NB4 (cell line): ENCODE results near the gene SLIT1.

Experiments used
- DNase-seq: peaks from one replicate; pipeline ENCODE4 v3.0.0; 2010; ENCODE audit warnings: low read depth
- H3K4me3 ChIP-seq: one replicate; pipeline ENCODE4 v1.5.1; 2011; ENCODE audit warnings: mild to moderate bottlenecking, low read depth, low read length, moderate library complexity
- MYC ChIP-seq: IDR thresholded peaks from 2 replicates; pipeline ENCODE4 v1.6.1; 2011; ENCODE audit warnings: low read depth, low read length
- POLR2A ChIP-seq: IDR thresholded peaks from 2 replicates; pipeline ENCODE4 v1.6.1; 2011; ENCODE audit warnings: mild to moderate bottlenecking; ENCODE audit not compliant: insufficient read length; ENCODE audit errors: extremely low read depth
- TF ChIP-seq, protein P1 (sequence below): IDR thresholded peaks from one replicate; pipeline ENCODE4 v1.5.1; 2012; ENCODE audit warnings: low read depth, low read length
- TF ChIP-seq, protein P2 (sequence below): IDR thresholded peaks from 2 replicates; pipeline ENCODE4 v1.6.1; 2011; ENCODE audit warnings: low read depth, low read length

The SLIT1 gene

DNA sequence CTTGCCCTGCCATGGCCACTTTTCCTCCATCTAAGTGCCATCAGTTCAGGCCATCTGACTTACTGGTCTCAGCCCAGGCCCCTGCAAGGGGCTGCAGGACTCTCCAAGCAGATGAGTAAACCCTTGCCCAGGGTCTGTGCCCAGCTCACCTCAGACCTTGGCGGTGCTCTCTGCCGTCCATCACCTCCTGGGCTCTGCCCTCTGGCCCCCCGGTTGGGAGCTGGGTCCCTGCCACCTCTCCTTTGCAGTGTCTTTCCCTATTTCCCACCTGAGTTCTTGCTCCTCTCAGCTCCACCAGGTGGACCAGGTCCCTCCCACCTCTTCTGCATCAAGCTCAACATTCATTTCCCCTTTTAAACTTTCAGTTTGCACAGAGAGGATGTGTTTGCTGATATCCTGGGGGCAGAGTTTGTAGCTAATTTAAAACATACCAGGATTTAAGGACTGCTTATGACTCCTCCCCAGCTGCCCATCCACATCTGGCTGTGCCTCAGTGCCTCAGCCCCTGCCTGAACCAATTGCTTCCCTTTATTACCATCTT lies 135.5 kb downstream of the SLIT1 start:
- DNase-seq = no peak
- no peak overlapping the region for H3K4me3 ChIP-seq
- TF ChIP-seq POLR2A (no peak), MYC (no peak)
- TF ChIP-seq, protein P1, sequence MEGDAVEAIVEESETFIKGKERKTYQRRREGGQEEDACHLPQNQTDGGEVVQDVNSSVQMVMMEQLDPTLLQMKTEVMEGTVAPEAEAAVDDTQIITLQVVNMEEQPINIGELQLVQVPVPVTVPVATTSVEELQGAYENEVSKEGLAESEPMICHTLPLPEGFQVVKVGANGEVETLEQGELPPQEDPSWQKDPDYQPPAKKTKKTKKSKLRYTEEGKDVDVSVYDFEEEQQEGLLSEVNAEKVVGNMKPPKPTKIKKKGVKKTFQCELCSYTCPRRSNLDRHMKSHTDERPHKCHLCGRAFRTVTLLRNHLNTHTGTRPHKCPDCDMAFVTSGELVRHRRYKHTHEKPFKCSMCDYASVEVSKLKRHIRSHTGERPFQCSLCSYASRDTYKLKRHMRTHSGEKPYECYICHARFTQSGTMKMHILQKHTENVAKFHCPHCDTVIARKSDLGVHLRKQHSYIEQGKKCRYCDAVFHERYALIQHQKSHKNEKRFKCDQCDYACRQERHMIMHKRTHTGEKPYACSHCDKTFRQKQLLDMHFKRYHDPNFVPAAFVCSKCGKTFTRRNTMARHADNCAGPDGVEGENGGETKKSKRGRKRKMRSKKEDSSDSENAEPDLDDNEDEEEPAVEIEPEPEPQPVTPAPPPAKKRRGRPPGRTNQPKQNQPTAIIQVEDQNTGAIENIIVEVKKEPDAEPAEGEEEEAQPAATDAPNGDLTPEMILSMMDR = no peak

DNA sequence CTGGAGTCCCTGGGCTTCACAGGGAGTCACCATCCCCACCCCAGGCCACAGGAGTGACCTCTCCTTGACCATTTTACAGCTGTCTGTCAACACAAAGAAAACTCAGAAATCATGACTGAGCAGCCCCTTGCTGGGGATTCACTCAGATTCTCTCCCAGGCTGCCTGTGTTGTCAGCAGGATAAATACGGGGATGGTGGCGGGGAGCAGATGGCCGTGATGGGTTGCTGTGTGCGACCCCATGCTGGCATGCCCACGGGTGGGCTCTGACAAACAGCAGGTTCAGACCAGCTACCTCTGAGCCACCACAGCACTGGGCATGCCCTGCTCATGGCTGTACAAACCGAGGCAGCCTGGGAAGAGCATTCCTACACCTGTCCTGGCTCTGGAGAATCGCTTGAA lies 136.1 kb downstream of the SLIT1 start:
- no peak for DNase-seq
- no peak overlapping the region for H3K4me3 ChIP-seq
- TF ChIP-seq, protein P2, sequence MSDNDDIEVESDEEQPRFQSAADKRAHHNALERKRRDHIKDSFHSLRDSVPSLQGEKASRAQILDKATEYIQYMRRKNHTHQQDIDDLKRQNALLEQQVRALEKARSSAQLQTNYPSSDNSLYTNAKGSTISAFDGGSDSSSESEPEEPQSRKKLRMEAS = no peak
- TF ChIP-seq POLR2A = no peak
- TF ChIP-seq MYC = no peak
- TF ChIP-seq, protein P1 = no peak

DNA sequence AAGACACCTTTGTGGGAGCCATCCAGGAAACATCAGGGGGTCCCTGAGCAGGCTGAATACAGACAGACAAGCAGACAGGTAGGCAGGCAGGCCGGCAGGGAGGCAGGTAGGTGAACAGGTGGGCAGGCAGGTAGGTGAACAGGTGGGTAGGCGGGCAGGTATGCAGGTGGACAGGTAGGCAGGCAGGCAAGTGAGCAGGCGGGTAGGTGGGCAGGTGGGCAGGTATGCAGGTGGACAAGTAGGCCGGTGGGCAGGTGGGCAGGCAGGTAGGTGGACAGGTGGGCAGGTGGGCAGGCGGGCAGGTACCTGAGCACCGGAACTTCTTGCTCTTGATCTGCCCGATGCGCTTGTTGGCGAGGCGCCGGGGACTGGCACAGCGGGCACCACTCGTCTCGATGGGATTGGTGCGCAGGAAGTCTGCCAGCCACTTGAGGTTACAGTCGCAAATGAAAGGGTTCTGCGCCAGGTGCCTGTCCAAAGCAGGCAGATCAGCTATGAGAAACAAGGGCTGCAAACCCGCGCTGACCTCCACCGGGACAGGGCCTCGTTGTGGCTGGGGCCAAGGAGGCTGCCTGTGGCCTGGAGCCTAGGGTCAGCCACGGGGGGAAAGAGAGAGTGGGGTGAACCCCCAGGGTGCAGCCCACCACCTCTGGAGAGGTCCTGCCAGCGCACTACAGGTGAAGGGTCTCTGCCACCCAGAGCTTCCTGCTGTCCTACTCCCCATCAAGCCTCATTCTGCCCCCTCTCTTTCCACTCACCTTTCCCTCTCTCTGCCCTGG lies 136.9 kb downstream of the SLIT1 start:
- no peak overlapping the region for H3K4me3 ChIP-seq
- DNase-seq = no peak
- TF ChIP-seq, protein P2 = no peak
- TF ChIP-seq MYC (no peak), POLR2A (no peak)
- TF ChIP-seq, protein P1 = no peak

DNA sequence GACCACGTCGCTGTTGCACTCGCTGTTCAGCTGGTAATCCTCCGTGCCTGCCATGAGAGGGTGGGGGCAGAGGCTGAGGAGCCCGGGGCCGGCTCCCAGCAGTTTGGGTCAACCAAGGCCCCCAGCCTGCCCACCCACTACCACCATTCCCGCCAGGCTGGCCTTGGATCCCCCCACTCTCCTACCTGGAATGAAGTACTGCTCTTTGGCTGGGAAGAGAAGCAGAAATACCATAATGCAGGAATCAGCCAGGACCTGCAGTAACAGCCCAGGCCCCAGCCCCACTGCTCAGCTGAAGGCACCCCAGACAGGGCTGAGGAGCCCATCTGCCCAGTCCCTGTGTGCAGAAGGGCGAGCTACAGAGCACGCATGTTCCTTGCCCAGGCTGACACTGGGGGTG lies 138.0 kb downstream of the SLIT1 start:
- no peak overlapping the region for H3K4me3 ChIP-seq
- DNase-seq = no peak
- TF ChIP-seq, protein P1 = no peak

DNA sequence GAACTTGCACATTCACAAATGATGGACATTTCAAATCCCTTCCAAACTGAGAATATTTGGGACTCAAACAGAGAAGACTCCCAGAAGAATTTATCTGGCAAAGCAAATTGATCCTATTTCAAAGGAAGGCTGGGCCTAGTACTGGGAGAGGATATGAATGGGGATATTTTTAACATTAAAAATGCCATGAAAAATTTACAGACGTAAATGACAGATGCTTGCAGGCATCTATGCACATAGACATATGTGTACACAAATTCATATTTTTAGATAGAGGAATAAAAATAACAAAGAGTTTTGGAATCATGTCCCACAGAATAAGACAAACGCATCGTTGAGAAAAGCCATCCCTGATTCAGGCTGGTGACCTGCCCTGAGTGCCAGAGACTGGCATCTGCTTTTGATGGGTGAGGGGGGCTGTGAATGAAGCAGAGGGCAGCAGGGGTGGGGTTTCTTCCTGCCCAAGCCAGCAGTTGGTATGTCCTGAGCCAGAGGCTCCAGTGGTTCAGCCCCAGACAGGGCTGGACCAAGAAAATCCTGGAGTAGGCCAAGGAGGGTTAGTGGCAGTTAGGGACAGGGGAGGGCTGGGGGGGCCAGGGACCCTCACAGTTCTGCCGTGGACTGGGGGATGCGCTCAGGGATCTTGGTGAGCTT lies 138.5 kb downstream of the SLIT1 start:
- no peak overlapping the region for H3K4me3 ChIP-seq
- no peak for TF ChIP-seq POLR2A
- TF ChIP-seq, protein P1 = no peak
- TF ChIP-seq, protein P2 = no peak
- no peak for TF ChIP-seq MYC
- DNase-seq = no peak
